HG03039 (cell line): ENCODE data around the gene RND2.
"Not testable (repeated sequence)": the region's sequence is repeated elsewhere in the genome, so short reads cannot be mapped to it uniquely, and the experiment has no call there.

Experiments
- ATAC-seq: cut with Tn5 transposase; IDR thresholded peaks from one replicate; pipeline ENCODE4 v1.9.1; 2021; ENCODE audit warnings: mild to moderate bottlenecking, moderate library complexity; ENCODE audit not compliant: unreplicated experiment

Gene RND2

GRCh38 chr17:43026595-43026994 lies 1.6 kb downstream of the RND2 start:
- no peak for ATAC-seq

GRCh38 chr17:43027091-43028032 lies 2.3 kb downstream of the RND2 start:
- no peak for ATAC-seq

- ATAC-seq = no peak
Measured at GRCh38 chr17:43028221-43028861, 3.3 kb downstream of the RND2 start.

GRCh38 chr17:43030137-43030767 lies 5.2 kb downstream of the RND2 start:
- no peak for ATAC-seq

- no peak for ATAC-seq
Measured at GRCh38 chr17:43031666-43032065, 6.6 kb downstream of the RND2 start.

- no peak for ATAC-seq
Measured at GRCh38 chr17:43033948-43034881, 9.2 kb downstream of the RND2 start.

- ATAC-seq = no peak
Measured at GRCh38 chr17:43034894-43035293, 9.9 kb downstream of the RND2 start.

GRCh38 chr17:43039646-43040045 lies 14.6 kb downstream of the RND2 start:
- no peak for ATAC-seq

- no peak for ATAC-seq
Measured at GRCh38 chr17:43040655-43041054, 15.6 kb downstream of the RND2 start.

GRCh38 chr17:43042025-43042628 lies 17.1 kb downstream of the RND2 start:
- ATAC-seq = no peak

GRCh38 chr17:43043307-43043706 lies 18.3 kb downstream of the RND2 start:
- no peak for ATAC-seq

- no peak for ATAC-seq
Measured at GRCh38 chr17:43044024-43044423, 19.0 kb downstream of the RND2 start.

- ATAC-seq = no peak
Measured at GRCh38 chr17:43051969-43052368, 26.9 kb downstream of the RND2 start.

GRCh38 chr17:43053008-43053407 lies 28.0 kb downstream of the RND2 start:
- not testable (repeated sequence) for ATAC-seq

GRCh38 chr17:43056051-43056450 lies 31.0 kb downstream of the RND2 start:
- ATAC-seq = no peak

GRCh38 chr17:43062984-43063638 lies 38.1 kb downstream of the RND2 start:
- ATAC-seq = no peak

- no peak for ATAC-seq
Measured at GRCh38 chr17:43068570-43069367, 43.7 kb downstream of the RND2 start.

GRCh38 chr17:43069368-43069898 lies 44.4 kb downstream of the RND2 start:
- ATAC-seq = no peak

- ATAC-seq = no peak
Measured at GRCh38 chr17:43070257-43070656, 45.2 kb downstream of the RND2 start.
